Endodermal cell (in vitro differentiated cells): ENCODE data around the gene SLC7A14. TPM values are rescaled to one million over a fixed set of nuclear protein-coding genes. Genes with fewer than 3 reads are reported as not detected.

Experiments used
- DNase-seq: peaks from one replicate; pipeline ENCODE4 v3.0.0-alpha.2; 2017
- H3K27ac ChIP-seq: 2 replicates; pipeline ENCODE4 v1.5.1; 2013; ENCODE audit warnings: mild to moderate bottlenecking, low read depth, low read length, moderate library complexity
- H3K27me3 ChIP-seq: 2 replicates; pipeline ENCODE4 v1.6.1; 2013; ENCODE audit warnings: mild to moderate bottlenecking, low read length, moderate library complexity; ENCODE audit not compliant: insufficient read depth, control insufficient read depth, poor library complexity, severe bottlenecking
- H3K36me3 ChIP-seq: 2 replicates; pipeline ENCODE4 v1.7.0; 2013; ENCODE audit warnings: mild to moderate bottlenecking, low read length, moderate library complexity; ENCODE audit not compliant: control insufficient read depth, insufficient read depth
- H3K4me1 ChIP-seq: one replicate; pipeline ENCODE4 v1.7.0; 2013; ENCODE audit warnings: low read length; ENCODE audit not compliant: control insufficient read depth, insufficient read depth
- H3K4me3 ChIP-seq: 2 replicates; pipeline ENCODE4 v1.5.1; 2013; ENCODE audit warnings: mild to moderate bottlenecking, low read length, moderate library complexity
- H3K9ac ChIP-seq: 2 replicates; pipeline ENCODE4 v1.6.1; 2013; ENCODE audit warnings: mild to moderate bottlenecking, low read length, moderate library complexity; ENCODE audit not compliant: poor library complexity, severe bottlenecking; ENCODE audit errors: extremely low read depth
- H3K9me3 ChIP-seq: 2 replicates; pipeline ENCODE4 v1.6.1; 2013; ENCODE audit warnings: mild to moderate bottlenecking, low read length, moderate library complexity; ENCODE audit not compliant: control insufficient read depth
- H3K27ac Mint-ChIP-seq: 2 replicates; pipeline ENCODE4 v1.8.0; 2020; ENCODE audit warnings: mixed read lengths
- H3K27me3 Mint-ChIP-seq: 2 replicates; pipeline ENCODE4 v1.8.0; 2021; ENCODE audit warnings: mild to moderate bottlenecking, mixed read lengths; ENCODE audit not compliant: insufficient read depth
- H3K36me3 Mint-ChIP-seq: 2 replicates; pipeline ENCODE4 v1.8.0; 2020; ENCODE audit warnings: low read depth, mixed read lengths
- H3K4me1 Mint-ChIP-seq: 2 replicates; pipeline ENCODE4 v1.8.0; 2020; ENCODE audit warnings: mixed read lengths
- H3K4me3 Mint-ChIP-seq: 2 replicates; pipeline ENCODE4 v1.8.0; 2020; ENCODE audit warnings: mild to moderate bottlenecking, moderate library complexity, mixed read lengths
- H3K9me3 Mint-ChIP-seq: 2 replicates; pipeline ENCODE4 v1.8.0; 2020; ENCODE audit warnings: mild to moderate bottlenecking, mixed read lengths
- CTCF ChIP-seq: fragments of 200-600 bp; sonication (generic); conservative IDR thresholded peaks from 2 replicates; pipeline ENCODE4 v1.5.0; 2021; ENCODE audit warnings: antibody characterized with exemption, mild to moderate bottlenecking
- WGBS, 2 experiments: methylation state at CpG; one replicate each; pipeline versions ENCODE4 v1.1.5 to v1.1.7; 2013; ENCODE audit warnings: missing lambda C conversion rate in 2 of 2, mixed read lengths in 1 of 2; ENCODE audit not compliant: insufficient coverage in 1 of 2, insufficient read length in 1 of 2; 5-methylcytosine and 5-hydroxymethylcytosine counted together
- total RNA-seq, 2 donors: library from RNA; stranded (reverse); fragmentation: NEBNext Ultra II Directional in 1 of 2; extraction: Animal tissue kit (Norgen Biotek cat#: 25700) in 1 of 2; gene quantifications; 2 replicates in 1 of 2; 3 replicates in 1 of 2; pipeline ENCODE4 v1.2.1, GENCODE V29; 2021

Gene SLC7A14
- total RNA-seq, 2 donors from 2014 or later = 0.29 to 0.42 TPM

GRCh38 chr3:170484869-170485268, 101.0 kb downstream of the SLC7A14 start:
- Histone ChIP-seq H3K9me3 (no peaks in the 10 kb centered on the region), H3K4me1 (peaks cover 7% of the 10 kb centered on the region), H3K36me3 (no peaks in the 10 kb centered on the region), H3K9ac (no peak overlapping the region), H3K27ac (no peak overlapping the region), H3K27me3 (peaks cover 17% of the 10 kb centered on the region), H3K4me3 (no peak overlapping the region)
- peaks cover 28% of the 10 kb centered on the region for H3K27me3 Mint-ChIP-seq
- DNase-seq = no peak
- H3K4me1 Mint-ChIP-seq = peaks cover 39% of the 10 kb centered on the region
- no peak overlapping the region for H3K27ac Mint-ChIP-seq
- 94 to 97% methylated on average over 4 of the region's 4 CpGs for whole genome bisulfite sequencing, 2 experiments
- H3K9me3 Mint-ChIP-seq = no peaks in the 10 kb centered on the region
- no peak for TF ChIP-seq CTCF
- no peaks in the 10 kb centered on the region for H3K36me3 Mint-ChIP-seq
- no peak overlapping the region for H3K4me3 Mint-ChIP-seq

DNA sequence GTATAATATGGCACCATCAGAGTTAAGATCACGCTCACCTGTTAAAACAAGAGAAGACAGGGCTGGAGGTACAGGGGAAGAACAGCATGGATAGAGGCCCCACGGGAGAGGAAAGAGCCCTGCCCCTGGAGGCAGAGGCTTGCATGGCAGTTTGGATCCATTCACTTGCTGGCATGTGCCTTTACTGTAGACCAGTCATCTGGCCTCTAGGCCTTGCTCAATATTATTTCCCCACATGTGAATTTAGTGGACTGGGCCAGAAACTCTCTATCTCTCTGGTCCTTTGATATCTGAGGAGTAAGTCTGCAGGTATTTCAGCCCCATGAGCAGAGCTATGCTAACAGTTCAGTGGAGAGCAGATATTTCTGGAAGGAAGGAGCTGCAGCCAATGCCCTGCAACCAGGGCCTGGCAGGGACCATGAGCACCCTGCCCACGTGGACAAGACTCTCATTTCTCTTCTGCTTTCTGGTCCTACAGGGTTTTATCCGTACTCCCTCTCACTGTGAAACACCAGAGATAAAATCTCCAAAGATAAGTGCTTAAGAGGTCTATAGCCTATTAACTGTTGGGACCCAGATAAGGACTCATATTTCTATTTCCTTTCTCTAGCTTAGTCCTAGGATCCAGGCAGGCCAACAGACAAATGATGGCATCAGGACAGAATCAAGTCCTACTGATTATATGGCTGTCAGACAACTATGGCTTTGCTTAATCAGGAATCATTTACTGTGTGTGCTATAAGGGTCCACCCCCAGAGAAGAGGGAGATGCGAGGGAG, 102.2 kb downstream of the SLC7A14 start:
- no peak overlapping the region for H3K4me3 ChIP-seq
- peak; percentile 78 for TF ChIP-seq CTCF
- Mint-ChIP-seq H3K36me3 (no peaks in the 10 kb centered on the region), H3K4me3 (no peak overlapping the region), H3K27me3 (peaks cover 28% of the 10 kb centered on the region), H3K27ac (no peak overlapping the region), H3K9me3 (no peaks in the 10 kb centered on the region), H3K4me1 (peaks cover 44% of the 10 kb centered on the region)
- peaks cover 7% of the 10 kb centered on the region for H3K4me1 ChIP-seq
- H3K9me3 ChIP-seq = no peaks in the 10 kb centered on the region
- no peak overlapping the region for H3K9ac ChIP-seq
- peak; percentile 65 for DNase-seq
- no peaks in the 10 kb centered on the region for H3K36me3 ChIP-seq
- 70 to 73% methylated on average over 4 of the region's 5 CpGs for WGBS, 2 experiments
- H3K27me3 ChIP-seq = peaks cover 17% of the 10 kb centered on the region
- H3K27ac ChIP-seq = no peak overlapping the region

DNA sequence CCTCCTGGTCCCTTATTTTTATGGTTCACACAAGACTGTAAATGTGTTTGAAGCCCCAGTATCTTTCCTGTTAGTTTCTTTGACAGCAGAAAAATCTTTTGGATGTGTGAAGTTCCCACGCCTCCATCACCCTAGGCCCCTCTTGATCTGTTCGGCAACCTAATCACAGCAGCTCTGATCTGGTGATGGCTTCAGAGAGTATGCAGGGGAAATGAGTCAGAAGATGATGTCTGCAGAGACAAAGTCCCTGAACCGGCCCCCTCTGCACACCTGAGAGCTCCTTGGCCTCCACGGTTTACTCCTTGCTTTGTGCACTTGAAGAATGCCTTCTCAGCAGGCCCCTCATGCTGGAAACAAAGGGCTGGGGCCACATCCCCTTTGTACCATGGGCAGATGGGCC, 103.7 kb downstream of the SLC7A14 start:
- Histone ChIP-seq H3K9ac (no peak overlapping the region), H3K4me3 (no peak overlapping the region), H3K36me3 (no peaks in the 10 kb centered on the region), H3K9me3 (no peaks in the 10 kb centered on the region), H3K27ac (no peak overlapping the region), H3K4me1 (peaks cover 8% of the 10 kb centered on the region), H3K27me3 (peaks cover 17% of the 10 kb centered on the region)
- TF ChIP-seq CTCF = no peak
- Mint-ChIP-seq H3K36me3 (no peaks in the 10 kb centered on the region), H3K4me1 (peaks cover 45% of the 10 kb centered on the region), H3K27ac (no peak overlapping the region), H3K4me3 (no peak overlapping the region), H3K27me3 (peaks cover 28% of the 10 kb centered on the region), H3K9me3 (no peaks in the 10 kb centered on the region)
- 75 to 89% methylated on average over 2 to 4 of the region's 4 CpGs for WGBS, 2 experiments
- DNase-seq = no peak
